ENCODE measurements around the gene PLET1. TPM values are rescaled to one million over a fixed set of nuclear protein-coding genes. Genes with fewer than 3 reads are reported as not detected.

The PLET1 gene
- total and polyA plus RNA-seq, 9 of the 15 experiments (the other 6 are each of a cell fraction or from before 2014, with no cell fraction given): not detected

GRCh38 chr11:112213753-112214152 lies 46.9 kb downstream of the PLET1 start:
- DNase-seq (ENCODE audit: extremely low read depth in 1 of 4, low spot score in 3 of 4) (no peak), ATAC-seq (no peak), FAIRE-seq (no peak)
- H2AFZ ChIP-seq (ENCODE audit: low read depth, low read length): no peak overlapping the region
- no TSS peak for BruUV-seq (replicated peaks)
- WGBS (ENCODE audit: insufficient coverage, low coverage, missing lambda C conversion rate): 15% methylated on average over 4 of the region's 4 CpGs
- H3K9me3 ChIP-seq (replicated peaks; ENCODE audit: control insufficient read depth, insufficient read depth, low read depth, low read length): no peaks in the 10 kb centered on the region
- no peak overlapping the region for H3K4me2 ChIP-seq (ENCODE audit: insufficient read depth, low read length)
- no peak overlapping the region for H3K9ac ChIP-seq (ENCODE audit: insufficient read depth in 1 of 2, low read depth in 2 of 2, low read length in 2 of 2)
- intact Hi-C loops (cut with micrococcal nuclease) (loop anchor here (1.0 kb wide), 1 partner anchor 8 kb away; no protein-coding TSS in a partner anchor), in situ Hi-C loops (cut with MboI) (no loop called here)
- H3K27me3 ChIP-seq (ENCODE audit: control insufficient read depth in 2 of 2, insufficient read depth in 2 of 2, low read length in 2 of 2): peaks cover 0 to 2% of the 10 kb centered on the region in 2 experiments; a peak in 2 of 5 replicates
- CTCF ChIA-PET (ENCODE audit: low intra/inter-chr PET ratio): no interaction called here
- H3K4me1 ChIP-seq (replicated peaks in 1 of 2; ENCODE audit: control insufficient read depth in 2 of 2, insufficient read depth in 2 of 2, low read length in 2 of 2): no peaks in the 10 kb centered on the region
- no peak for TF ChIP-seq KDM4B (IDR thresholded peaks at IDR 0.05; ENCODE audit: borderline replicate concordance in 2 of 2, low read depth in 1 of 2)
- TF ChIP-seq CEBPB (tag; IDR thresholded peaks at IDR 0.05): peak; percentile 33; the same call in 1 of the 2 replicates
- H4K20me1 ChIP-seq (replicated peaks; ENCODE audit: control insufficient read depth, insufficient read depth, low read length): no peaks in the 10 kb centered on the region
- no peak overlapping the region for H3K27ac ChIP-seq (ENCODE audit: extremely low read depth, low read depth, low read length)
- no peaks in the 10 kb centered on the region for H3K9me1 ChIP-seq (ENCODE audit: control insufficient read depth, insufficient read depth, low read length)
- POLR2A ChIA-PET: no interaction called here
- no peaks in the 10 kb centered on the region for H3K79me2 ChIP-seq (ENCODE audit: control insufficient read depth, insufficient read depth, low read length)
- H3K4me3 ChIP-seq: no peak overlapping the region
- no peaks in the 10 kb centered on the region for H3K36me3 ChIP-seq (ENCODE audit: control insufficient read depth, insufficient read depth, low read length)

DNA sequence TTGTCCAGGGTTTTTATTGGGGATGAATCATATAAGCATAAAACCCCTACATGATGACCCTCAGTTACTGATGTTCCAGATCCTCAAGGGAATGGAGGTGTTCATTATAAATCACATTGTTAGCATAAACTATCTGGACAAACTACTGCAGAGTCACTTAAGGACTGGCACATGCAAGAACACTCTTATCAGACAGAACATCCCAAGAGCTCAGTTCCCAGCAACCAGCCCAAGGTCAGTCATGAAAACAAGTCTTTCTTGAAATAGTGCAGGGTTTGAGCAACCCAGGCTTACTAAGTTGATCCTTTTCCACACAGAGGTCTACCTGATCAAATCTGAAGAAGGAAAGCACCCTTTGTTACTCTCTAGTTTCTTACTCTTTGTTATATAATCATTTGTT lies 48.0 kb downstream of the PLET1 start:
- no peak overlapping the region for H2AFZ ChIP-seq (ENCODE audit: low read depth, low read length)
- ATAC-seq (no peak; the same call in 1 of the 3 replicates), DNase-seq (ENCODE audit: extremely low read depth in 1 of 4, low spot score in 3 of 4) (no peak), FAIRE-seq (no peak)
- no peaks in the 10 kb centered on the region for H3K79me2 ChIP-seq (ENCODE audit: control insufficient read depth, insufficient read depth, low read length)
- H3K9ac ChIP-seq (ENCODE audit: insufficient read depth in 1 of 2, low read depth in 2 of 2, low read length in 2 of 2): no peak overlapping the region
- no peak overlapping the region for H3K27ac ChIP-seq (ENCODE audit: extremely low read depth, low read depth, low read length)
- H3K36me3 ChIP-seq (ENCODE audit: control insufficient read depth, insufficient read depth, low read length): no peaks in the 10 kb centered on the region
- no peaks in the 10 kb centered on the region for H4K20me1 ChIP-seq (replicated peaks; ENCODE audit: control insufficient read depth, insufficient read depth, low read length)
- H3K4me3 ChIP-seq: no peak overlapping the region
- no peaks in the 10 kb centered on the region for H3K9me3 ChIP-seq (replicated peaks; ENCODE audit: control insufficient read depth, insufficient read depth, low read depth, low read length)
- peak; percentile 14; the same call in 1 of the 2 replicates for TF ChIP-seq BHLHE40 (IDR thresholded peaks at IDR 0.05; ENCODE audit: low read length)
- TF ChIP-seq CEBPG (CRISPR knock-in tag; IDR thresholded peaks at IDR 0.05): no peak
- TF ChIP-seq CEBPG (tag; conservative IDR thresholded peaks at IDR 0.05 in 1 of 2, IDR thresholded peaks at IDR 0.05 in 1 of 2): no peak
- intact Hi-C loops (cut with micrococcal nuclease) (no loop called here), in situ Hi-C loops (cut with MboI) (no loop called here)
- ChIA-PET CTCF (ENCODE audit: low intra/inter-chr PET ratio) (no interaction called here), POLR2A (no interaction called here)
- BruUV-seq (replicated peaks): no TSS peak
- no peaks in the 10 kb centered on the region for H3K4me1 ChIP-seq (replicated peaks in 1 of 2; ENCODE audit: control insufficient read depth in 2 of 2, insufficient read depth in 2 of 2, low read length in 2 of 2)
- no peaks in the 10 kb centered on the region for H3K9me1 ChIP-seq (ENCODE audit: control insufficient read depth, insufficient read depth, low read length)
- peaks cover 0 to 2% of the 10 kb centered on the region in 2 experiments; a peak in 2 of 5 replicates for H3K27me3 ChIP-seq (ENCODE audit: control insufficient read depth in 2 of 2, insufficient read depth in 2 of 2, low read length in 2 of 2)
- no peak overlapping the region for H3K4me2 ChIP-seq (ENCODE audit: insufficient read depth, low read length)
